SU-DHL-6 (cell line): ENCODE data around the gene IFTAP.

Experiments
- CTCF ChIP-seq: fragments of 200-600 bp; sonication (generic); IDR thresholded peaks from one replicate; pipeline ENCODE4 v1.5.1; 2017; ENCODE audit warnings: antibody characterized with exemption, mild to moderate bottlenecking, low read length, moderate library complexity; ENCODE audit not compliant: insufficient read depth, poor library complexity, severe bottlenecking
- EZH2phosphoT487 ChIP-seq: fragments of 200-600 bp; sonication (generic), shearing (Covaris generic); conservative IDR thresholded peaks from 2 replicates; pipeline ENCODE4 v1.6.1; 2018; ENCODE audit warnings: mild to moderate bottlenecking, antibody characterized with exemption, low read length, moderate library complexity, mixed read lengths

- TF ChIP-seq CTCF: no peak
- no peak for TF ChIP-seq EZH2phosphoT487
These were observed 29.2 kb downstream of the IFTAP start for GRCh38 chr11:36623494-36623893.
